ENCODE measurements around the gene NTHL1.
"Not testable (repeated sequence)": the region's sequence is repeated elsewhere in the genome, so short reads cannot be mapped to it uniquely, and the experiment has no call there.

The NTHL1 gene

DNA sequence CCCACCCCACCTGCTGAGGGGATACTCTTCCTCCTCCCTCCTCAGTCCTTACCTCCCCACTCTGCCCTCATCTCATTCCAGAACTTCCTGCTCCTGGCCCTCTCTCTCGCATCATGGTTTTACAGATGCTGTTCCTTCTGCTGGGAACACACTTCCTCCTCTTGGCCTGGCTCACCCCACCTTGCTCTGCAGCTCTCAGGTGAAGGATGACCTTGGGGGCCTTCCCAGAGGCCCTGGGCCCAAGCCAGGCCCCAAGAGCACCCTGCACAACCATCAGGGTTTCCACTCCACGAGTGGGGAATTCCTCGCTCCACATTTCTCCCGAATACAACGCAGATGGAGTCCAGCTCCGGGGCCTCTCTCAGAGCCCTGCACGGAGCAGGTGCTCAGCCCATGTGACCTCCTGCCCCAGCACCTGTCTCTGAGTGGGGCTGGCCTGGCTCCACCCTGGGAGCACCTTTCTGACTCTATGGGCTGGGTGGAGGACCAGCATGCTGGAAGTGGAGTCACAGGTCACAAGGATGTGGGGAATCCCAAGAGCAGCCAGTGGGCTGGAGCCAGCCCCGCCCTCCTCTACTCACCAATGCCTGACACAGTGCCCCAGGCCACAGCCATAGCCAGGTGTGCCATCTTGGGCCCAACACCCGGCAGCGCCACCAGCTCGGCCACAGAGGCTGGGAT, 4.5 kb downstream of the NTHL1 start:
- in situ Hi-C loops (cut with MboI; ENCODE audit: low sequenced_read_pairs) = no loop called here

DNA sequence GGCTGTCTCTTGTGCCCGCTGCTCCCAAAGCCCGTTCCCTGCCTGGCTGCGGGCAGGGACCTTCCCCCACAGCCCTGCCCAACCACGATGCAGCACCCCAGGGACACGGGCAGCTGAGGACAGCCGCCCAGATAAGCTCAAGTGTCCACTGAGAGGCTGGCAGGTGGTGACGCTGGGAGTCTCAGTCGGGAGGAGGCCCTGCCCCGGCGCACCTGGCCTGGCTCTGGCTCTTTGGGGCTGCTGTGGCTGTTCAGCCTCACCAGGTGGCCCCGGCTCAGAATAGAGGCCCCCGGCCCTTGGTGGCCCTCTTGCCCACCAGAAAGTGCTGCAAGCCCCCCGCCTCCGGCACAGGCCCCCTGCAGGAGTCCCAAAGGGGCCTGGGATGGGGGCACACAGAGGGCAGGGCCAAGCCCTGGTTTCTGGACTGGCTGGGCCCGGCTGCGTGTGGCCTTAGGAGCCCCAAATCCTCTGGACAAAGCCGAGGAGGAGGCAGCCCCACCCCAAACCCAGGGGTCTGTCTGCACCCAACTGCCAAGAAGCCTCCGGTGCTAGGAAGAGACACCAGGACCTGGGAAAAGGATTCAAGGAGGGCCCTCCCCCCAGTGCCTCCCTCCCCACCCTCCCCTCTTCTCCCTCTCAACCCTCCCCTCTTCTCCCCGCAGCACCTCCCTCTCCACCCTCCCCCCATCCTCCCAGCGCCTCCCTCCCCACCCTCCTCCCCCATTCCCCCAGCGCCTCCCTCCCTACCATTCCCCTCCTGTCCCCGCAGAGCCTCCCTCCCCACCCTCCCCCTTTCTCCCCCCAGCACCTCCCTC, 5.3 kb downstream of the NTHL1 start:
- in situ Hi-C loops (cut with MboI; ENCODE audit: low sequenced_read_pairs) = no loop called here

DNA sequence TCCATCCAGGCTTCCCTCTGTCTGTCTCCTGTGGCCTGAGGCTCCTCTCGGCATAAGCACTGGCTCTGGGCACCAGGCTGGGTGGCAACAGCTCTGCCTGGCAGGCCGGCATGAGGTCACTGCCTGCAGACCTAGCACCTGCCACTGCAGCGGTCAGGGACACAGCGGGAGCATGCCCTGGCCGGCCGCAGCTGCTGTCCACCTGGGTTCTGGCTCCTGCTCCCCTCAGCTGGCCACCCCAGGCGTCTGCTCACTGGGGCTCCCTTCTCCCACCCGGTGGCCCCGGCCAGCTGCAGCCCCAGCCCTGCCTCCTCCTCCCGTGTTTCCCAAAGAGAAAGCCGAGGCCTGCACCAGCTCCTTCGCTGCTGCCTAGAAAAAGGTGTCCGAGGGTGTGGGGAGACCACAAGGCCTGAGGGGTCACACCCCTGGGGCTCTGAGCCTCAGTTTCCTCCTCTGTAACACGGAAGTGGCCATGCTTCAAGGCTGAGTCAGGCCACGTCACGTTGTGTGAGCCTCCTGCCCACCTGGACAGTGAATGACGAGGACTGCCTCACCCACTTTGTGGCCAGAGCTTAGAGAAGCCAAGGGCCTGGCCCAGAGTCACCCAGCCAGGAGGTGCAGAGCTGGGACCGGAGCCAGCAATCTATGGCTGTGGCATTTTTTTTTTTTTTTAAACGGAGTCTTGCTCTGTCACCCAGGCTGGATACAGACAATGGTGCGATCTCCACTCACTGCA, 6.7 kb downstream of the NTHL1 start:
- in situ Hi-C loops (cut with MboI; ENCODE audit: low sequenced_read_pairs) = no loop called here

DNA sequence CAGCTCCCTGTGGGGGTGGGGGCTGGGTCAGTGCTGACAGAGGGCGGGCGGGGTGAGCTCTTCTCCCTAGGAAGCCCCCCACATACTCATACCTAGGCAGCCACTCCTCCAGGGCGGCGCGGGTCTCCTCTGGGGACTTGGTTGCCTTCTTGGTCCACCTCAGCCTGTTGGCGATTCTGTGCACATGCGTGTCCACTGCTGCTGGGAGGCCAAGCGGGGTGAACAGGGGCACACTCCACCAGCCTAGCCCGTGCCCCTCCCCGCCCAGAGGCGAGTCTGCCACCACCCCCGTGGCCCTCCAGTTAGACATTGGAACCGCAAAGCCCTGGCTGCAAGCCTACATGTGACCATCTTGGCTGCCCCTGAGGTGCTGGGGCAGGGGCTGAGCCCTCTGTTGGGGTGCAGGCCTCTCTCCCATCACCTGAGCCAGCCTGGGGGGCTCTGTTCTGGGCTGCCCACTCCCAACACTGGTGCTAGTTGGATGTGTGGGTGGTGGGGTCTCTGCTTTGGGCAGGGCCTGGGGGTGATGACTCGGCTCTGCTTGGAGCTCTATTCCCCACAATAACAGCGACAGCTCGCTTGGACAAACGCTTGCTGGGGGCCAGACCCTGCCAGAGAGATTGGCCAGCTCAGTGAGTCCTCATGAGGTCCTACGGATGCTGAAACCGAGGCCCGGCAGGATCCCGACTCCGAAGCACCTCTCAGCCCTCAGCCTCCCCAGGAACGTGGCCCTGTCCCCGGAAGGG, 7.4 kb downstream of the NTHL1 start:
- in situ Hi-C loops (cut with MboI; ENCODE audit: low sequenced_read_pairs) = no loop called here

DNA sequence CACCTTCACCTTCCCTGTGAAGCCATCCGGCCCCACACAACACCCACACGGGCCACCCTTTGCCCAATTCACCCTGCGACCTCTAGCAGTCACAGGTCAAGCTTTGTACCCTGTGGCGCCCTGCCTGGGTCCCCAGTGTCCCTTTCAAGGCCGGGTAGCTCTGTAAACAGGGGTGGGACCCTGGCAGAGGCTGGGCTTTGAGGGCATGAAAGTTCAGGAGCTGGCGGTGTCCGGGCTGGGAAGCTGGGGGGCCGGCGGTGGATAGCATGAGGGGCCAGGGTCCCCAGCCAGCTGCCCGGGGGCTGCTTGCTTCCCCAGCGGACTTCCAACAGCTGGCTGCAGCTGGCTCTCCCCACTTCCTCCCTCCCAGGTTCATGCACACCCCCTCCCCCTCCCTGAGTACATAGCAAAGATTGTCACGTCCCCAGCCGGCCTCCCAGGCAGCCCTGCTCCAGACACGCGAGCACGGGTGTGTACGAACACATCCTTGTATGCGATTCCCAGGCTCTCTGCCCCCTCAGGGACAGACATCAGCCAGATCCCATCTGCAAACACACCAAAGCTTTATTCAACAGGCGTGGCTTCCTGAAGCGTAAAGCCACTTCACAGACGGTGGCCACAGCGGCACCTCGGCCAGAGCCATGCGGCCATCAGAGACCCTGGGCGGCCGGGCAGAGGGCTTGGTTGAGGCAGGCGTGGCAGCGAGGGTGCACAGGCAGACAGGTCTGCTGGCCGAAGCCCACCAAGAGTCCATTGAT, 8.2 kb downstream of the NTHL1 start:
- in situ Hi-C loops (cut with MboI; ENCODE audit: low sequenced_read_pairs) = no loop called here

DNA sequence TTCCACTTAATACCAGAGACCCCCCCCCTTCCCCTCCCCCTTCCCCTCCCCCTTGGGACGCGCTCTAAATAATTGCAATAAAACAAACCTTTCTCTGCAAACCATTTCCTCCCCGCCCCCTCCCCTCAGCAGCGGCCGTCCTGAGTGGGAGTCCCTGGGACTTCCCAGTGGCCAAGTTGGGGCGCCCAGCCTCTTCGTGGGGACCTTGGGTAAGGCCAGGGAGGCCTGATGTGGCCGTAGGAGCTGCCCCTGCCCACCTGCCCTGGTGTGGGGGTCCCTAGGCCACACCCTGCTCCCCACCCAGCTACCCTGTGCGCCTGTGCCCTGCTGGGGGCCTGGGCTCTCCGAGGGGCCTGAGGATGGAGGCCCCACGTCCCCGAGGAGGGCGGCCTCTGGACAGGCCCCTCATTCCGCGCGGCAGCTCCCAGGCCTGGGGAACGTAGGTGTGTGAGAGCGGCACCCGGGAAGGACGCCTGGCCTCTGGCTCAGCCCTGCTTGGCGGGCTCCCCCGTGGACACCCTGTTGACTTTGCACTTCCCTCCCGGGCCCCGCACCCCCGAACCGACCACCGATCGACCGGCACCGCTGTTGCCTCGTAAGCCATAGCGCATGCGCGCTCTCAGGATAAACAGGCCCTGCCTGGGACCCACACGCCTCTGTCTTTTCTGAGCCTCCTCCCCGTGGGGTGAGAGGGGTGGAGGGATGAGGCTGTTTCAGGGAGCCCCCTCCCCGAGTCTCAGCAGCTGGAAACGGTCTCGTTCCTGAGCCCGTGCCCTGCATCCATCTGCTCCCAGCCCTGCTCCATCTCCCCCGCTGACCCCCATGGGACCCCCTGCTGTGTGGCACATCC, 9.0 kb downstream of the NTHL1 start:
- in situ Hi-C loops (cut with MboI; ENCODE audit: low sequenced_read_pairs) = no loop called here

DNA sequence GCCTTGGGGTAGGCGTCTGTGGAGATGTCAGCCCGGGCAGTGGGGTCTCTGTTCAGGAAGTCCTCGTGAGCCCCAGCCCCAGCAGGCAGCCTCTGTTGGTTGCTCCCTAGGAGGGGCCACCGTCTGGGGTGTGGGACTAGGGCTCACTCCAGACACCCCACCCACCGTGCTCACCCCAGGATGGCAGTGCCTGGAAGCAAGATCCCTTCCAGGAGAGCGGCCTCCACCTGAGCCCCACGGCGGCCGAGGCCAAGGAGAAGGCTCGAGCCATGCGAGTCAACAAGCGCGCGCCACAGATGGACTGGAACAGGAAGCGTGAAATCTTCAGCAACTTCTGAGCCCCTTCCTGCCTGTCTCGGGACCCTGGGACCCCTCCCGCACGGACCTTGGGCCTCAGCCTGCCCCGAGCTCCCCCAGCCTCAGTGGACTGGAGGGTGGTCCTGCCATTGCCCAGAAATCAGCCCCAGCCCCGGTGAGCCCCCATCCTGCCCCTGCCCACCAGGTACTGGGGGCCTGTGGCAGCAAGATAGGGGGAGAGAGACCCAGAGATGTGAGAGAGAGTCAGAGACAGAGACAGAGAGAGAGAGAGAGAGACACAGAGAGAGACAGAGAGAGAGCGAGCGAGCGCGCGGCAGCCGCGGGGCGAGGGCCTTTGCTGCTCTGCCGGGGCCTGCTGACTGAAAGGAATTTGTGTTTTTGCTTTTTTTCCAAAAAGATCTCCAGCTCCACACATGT, 9.8 kb downstream of the NTHL1 start:
- in situ Hi-C loops (cut with MboI; ENCODE audit: low sequenced_read_pairs) = no loop called here

DNA sequence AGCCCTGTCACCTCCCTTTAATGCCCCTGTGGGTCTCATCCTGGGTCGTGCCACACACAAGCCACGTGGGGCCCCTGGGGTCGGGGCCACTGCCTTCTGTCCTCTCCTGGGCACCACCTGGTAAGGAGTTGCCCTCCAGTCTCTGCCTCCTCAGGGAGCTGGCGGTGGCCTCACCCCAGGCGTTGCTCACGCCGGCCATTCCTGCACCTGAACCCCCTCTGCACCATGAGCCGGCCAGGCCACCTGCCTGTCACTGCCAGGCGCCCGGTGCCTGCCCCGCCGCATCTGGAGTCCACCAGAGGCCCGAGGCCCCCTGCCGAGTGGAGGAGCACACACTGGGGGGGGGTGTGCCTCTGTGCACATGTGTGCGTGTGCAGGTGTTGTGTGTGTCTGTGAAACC, 10.5 kb downstream of the NTHL1 start:
- in situ Hi-C loops (cut with MboI; ENCODE audit: low sequenced_read_pairs) = no loop called here

DNA sequence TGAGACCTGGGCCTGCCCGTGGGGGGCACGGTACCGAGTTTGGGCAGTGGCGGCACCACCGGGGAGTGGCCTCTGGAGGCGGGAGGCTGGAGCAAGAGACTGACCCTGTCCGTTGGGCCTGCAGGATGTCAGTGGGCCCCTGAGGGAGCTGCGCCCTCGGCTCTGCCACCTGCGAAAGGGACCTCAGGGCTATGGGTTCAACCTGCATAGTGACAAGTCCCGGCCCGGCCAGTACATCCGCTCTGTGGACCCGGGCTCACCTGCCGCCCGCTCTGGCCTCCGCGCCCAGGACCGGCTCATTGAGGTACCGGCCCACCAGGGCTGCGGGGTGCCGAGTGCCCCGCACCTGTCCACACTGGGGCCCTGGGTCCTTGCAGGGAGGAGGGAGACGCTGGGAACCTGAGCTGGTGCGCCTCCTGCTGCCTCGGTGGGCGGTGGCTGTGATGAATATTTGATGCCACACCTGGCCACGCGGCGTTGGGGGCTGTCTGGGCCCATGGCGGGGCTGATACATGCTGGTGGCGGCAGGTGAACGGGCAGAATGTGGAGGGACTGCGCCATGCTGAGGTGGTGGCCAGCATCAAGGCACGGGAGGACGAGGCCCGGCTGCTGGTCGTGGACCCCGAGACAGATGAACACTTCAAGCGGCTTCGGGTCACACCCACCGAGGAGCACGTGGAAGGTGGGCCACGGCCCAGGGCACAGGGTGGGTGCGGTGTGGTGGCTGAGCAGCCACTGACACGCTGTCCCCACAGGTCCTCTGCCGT, 11.3 kb downstream of the NTHL1 start:
- in situ Hi-C loops (cut with MboI; ENCODE audit: low sequenced_read_pairs) = no loop called here

DNA sequence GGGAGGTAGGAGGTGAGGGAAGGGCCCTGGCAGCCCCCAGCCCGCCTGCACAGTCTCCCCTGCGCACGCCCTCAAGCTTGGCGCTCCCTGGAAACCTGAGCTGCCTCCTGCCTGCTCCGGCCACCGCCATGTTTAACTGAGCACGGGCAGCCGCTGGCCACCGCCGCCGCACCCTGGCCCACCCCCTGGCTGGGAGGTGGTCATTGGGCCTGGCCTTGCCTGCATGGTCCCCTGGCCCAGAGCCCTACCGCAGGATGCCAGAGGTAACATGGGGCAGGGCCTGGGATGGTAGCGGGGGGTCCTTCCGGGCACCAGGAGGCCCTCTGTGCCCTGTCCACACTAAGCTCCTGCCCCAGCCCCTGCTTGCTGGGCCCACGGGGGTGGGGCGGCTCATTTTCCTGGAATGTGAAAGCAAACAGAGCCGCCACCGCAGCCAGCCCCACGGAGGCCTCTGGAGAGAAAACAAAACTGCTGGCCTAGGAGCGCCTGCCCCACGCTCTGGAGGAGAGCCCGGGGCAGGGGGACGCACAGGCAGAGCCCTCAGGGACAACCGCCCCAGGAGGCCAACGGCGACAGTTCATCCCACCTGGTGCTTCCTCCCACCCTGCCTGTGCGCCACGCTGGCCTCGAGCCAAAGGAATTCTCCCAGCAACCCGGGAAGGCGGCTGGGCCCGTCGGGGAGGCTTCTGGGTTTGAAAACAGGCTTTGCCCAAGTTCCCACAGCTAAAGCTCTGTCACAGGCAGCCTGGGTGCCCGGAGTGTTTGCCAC, 12.0 kb downstream of the NTHL1 start:
- in situ Hi-C loops (cut with MboI; ENCODE audit: low sequenced_read_pairs) = no loop called here

DNA sequence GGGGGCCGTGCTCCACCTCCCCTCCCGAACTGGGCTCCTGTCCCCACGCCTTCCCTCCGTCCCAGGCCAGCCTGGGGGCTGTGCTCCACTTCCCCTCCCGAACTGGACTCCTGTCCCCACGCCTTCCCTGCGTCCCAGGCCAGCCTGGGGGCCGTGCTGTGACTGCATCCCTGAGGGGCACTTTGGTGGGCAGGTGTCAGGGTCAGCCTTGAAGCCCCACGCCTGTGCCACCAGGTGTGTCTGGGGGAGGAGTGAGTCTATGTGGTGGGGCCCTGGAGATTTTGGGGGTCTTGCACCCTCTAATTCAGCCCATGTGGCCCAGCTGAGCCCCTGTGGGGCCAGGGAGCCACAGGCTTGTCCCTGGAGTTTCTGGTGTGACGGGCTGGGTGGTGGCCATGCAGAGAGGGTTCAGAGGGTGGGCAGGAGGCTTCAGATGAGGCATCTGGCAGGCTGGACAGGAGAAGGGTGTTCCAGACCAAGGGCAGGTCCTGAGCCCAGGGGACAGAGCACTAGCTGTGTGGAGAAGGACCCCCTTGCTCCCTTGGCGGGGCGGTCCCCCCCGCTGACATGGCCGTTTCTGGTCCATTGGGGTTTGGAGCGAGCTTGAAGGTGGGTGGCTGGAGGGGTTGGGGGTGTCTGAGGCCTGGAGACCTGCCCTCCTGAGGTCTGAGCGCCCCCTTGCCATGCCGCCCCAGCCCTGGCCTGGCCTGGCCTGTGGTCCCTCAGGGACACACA, 12.8 kb downstream of the NTHL1 start:
- in situ Hi-C loops (cut with MboI; ENCODE audit: low sequenced_read_pairs) = no loop called here

DNA sequence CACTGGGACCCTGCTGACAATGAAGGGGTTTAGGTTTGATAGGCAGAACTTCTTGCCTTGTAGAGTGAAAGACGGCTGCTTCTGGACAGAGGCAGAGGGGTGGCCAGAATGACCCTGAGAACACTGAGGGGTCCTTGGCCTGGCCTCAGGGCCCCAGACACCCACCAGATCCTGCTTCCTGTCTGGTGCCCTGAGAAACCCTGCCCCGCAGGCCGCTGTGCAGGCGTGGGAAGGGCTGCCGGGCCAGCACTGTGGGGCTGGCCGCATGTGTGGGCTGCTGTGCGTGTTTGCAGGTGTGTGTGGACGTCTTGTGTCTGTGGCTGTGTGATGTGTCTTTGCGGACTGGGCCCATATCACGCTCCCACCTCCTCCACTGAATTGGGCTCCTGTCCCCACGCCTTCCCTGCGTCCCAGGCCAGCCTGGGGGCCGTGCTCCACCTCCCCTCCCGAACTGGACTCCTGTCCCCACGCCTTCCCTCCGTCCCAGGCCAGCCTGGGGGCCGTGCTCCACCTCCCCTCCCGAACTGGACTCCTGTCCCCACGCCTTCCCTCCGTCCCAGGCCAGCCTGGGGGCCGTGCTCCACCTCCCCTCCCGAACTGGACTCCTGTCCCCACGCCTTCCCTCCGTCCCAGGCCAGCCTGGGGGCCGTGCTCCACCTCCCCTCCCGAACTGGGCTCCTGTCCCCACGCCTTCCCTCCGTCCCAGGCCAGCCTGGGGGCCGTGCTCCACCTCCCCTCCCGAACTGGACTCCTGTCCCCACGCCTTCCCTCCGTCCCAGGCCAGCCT, 13.5 kb downstream of the NTHL1 start:
- in situ Hi-C loops (cut with MboI; ENCODE audit: low sequenced_read_pairs) = not testable (repeated sequence)

DNA sequence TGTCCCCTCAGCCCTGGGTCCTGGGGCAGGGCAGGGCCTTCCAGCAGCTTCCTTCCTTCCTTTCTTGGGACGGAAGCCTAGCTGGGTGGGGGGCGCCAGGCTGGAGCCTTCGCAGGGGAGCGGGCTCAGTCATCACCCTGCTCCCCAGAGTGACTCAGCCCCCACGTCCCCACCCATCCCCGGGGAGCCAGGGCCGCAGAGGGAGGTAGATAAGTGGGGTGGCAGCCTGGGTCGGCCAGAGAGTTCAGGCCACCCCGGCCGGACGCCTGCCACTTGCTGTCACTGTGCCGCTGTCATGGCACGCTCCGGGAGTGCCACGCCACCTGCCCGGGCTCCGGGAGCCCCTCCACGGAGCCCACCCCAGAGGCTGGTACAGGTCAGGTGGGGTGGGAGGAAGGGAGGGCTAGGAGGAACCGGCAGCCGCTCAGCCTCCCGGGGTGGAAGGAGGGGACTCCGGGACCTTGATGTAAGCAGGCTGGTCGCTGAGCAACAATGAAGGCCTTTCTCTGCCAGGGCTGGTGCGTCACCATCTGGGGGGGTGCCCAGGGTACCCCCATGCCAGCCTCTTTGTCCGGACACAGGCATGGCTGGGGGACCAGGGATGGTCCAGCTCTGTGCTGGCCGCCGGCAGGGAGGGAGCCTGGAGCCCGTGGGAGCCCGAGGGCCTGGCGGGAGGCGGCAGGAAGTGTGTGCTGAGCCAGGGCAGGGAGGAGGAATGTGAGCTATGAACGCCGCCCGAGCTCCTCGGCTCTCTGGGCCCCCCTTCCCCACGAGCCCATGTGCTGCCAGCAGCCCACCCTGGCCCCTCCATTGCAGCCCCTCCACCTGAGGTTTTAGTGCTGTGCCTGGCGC, 14.4 kb downstream of the NTHL1 start:
- in situ Hi-C loops (cut with MboI; ENCODE audit: low sequenced_read_pairs) = no loop called here

DNA sequence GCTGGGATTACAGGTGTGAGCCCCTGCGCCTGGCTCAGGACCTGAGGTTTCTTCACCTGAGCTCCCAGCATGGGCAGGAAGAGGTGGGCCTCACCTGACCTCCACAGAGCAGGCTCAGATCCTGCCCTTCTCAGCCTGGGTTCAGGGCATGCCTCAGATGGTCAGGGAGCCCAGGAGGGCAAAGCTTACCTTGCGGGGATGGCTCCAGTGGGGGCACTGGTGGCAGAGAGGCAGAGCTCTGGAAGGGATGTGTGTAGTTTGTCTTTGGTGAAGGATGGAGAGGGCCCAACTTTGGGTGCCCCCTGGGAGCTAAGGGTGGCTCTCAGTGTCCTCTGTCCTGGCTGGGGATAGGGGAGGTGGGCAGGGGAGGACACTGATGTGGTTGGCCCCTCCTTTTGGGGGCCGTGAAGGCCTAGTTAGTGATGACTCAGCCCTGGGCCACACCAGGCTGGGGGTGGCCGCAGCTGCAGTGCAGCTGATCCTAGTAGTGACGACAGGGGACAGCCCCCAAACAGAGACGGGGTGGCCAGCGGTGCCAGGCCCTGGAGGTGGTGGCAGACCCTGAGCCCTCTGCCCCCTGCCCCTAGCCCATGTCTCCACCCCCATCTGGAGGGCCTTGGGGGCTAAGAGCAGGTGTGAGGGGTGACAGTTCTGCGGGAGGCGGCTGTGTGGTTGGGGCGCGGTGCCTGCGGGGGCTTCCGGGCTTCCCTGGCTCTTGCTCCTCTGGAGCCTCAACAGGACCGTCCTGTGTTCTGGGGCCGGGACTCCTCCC, 15.2 kb downstream of the NTHL1 start:
- in situ Hi-C loops (cut with MboI; ENCODE audit: low sequenced_read_pairs) = no loop called here
